HG02870 (cell line): ENCODE data around the gene MBLAC1.

Source experiments
- ATAC-seq: cut with Tn5 transposase; IDR thresholded peaks from one replicate; pipeline ENCODE4 v1.9.1; 2021; ENCODE audit warnings: mild to moderate bottlenecking, moderate library complexity; ENCODE audit not compliant: unreplicated experiment

MBLAC1 gene

GRCh38 chr7:100126931-100127865, at the start of gene MBLAC1:
Gene MBLAC1 (plus strand): TSS chr7:100126967. CDS start chr7:100127396, 429 bp downstream.
- peak; percentile 53 for ATAC-seq

- ATAC-seq: no peak
Measured at GRCh38 chr7:100077205-100077604, 49.6 kb upstream of the MBLAC1 start.

GRCh38 chr7:100079024-100079560, 47.7 kb upstream of the MBLAC1 start:
- ATAC-seq: no peak

GRCh38 chr7:100080907-100081534, 45.7 kb upstream of the MBLAC1 start:
- no peak for ATAC-seq

GRCh38 chr7:100081535-100082102, 45.1 kb upstream of the MBLAC1 start, which contains the start of gene ZNF3:
Gene ZNF3 (minus strand): TSS chr7:100081723. CDS start chr7:100077357, 4,366 bp downstream.
- peak; percentile 71 for ATAC-seq

- no peak for ATAC-seq
Measured at GRCh38 chr7:100082978-100083377, 43.8 kb upstream of the MBLAC1 start.

- no peak for ATAC-seq
Measured at GRCh38 chr7:100085515-100085914, 41.3 kb upstream of the MBLAC1 start.

- no peak for ATAC-seq
Measured at GRCh38 chr7:100087055-100087750, 39.6 kb upstream of the MBLAC1 start.

GRCh38 chr7:100088095-100088620, 38.6 kb upstream of the MBLAC1 start:
- ATAC-seq: no peak

GRCh38 chr7:100088621-100089457, 37.9 kb upstream of the MBLAC1 start, which contains the start of gene COPS6:
Gene COPS6 (plus strand): TSS chr7:100088969. CDS start chr7:100088991, 22 bp downstream.
- no peak for ATAC-seq

GRCh38 chr7:100089458-100090196, 37.1 kb upstream of the MBLAC1 start:
- ATAC-seq: no peak

- no peak for ATAC-seq
Measured at GRCh38 chr7:100090527-100091410, 36.0 kb upstream of the MBLAC1 start.

- no peak for ATAC-seq
Measured at GRCh38 chr7:100091411-100092181, 35.2 kb upstream of the MBLAC1 start.

- no peak for ATAC-seq
Measured at GRCh38 chr7:100093054-100093453, 33.7 kb upstream of the MBLAC1 start.

- no peak for ATAC-seq
Measured at GRCh38 chr7:100093498-100093897, 33.3 kb upstream of the MBLAC1 start.

GRCh38 chr7:100093925-100094486, 32.8 kb upstream of the MBLAC1 start:
- no peak for ATAC-seq

GRCh38 chr7:100095289-100095688, 31.5 kb upstream of the MBLAC1 start:
- ATAC-seq: no peak
